ENCODE results near the gene KPTN. TPM values are rescaled to one million over a fixed set of nuclear protein-coding genes. Genes with fewer than 3 reads are reported as not detected.
A peak's percentile ranks its signal among the peaks of the same experiment; 100 is the strongest.

KPTN gene
- total RNA-seq, 8 experiments from 2014 or later, result 5.5 to 24.9 (median 9.6) TPM

DNA sequence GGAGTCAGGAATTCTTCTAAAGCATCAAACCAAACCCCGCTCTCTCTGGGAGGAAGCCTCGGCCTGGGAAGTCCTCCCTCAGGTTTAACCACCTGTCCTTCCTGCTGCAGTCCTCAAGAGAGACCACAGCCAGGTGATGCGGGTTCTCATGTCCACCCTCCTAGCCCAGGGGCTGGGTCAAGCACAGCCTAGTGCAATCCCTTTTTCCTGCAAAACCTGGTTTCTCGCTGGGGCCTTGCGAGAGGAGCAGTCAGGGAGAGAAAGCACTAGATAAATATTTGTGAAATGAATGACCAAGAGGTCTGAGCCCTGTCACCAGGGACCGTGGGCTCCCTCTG is 14.7 kb downstream of the KPTN start:
- H3K27ac ChIP-seq, result no peak overlapping the region
- in situ Hi-C loops (cut with MboI; ENCODE audit: low pct_unique_long_range_greater_than_20kb in 2 of 9, low sequenced_read_pairs in 9 of 9, unreplicated experiment in 9 of 9), result no loop called here
- peaks cover 31 to 40% of the 10 kb centered on the region in 2 donors for H3K4me1 ChIP-seq (replicated peaks in 1 of 2)
- WGBS, 10 experiments, result 0 to 4% methylated on average over 1 to 5 of the region's 6 CpGs; no CpG with 5 or more reads in 8 of the 10 experiments
- peak overlapping the region in 2 of 5 donors; percentile 40 to 45 for H3K4me3 ChIP-seq
- peak in 1 of 8 experiments; percentile 7 for ATAC-seq (replicated peaks in 6 of 8)

GRCh38 chr19:47467914-47468313 is 16.1 kb downstream of the KPTN start:
- 43 to 83% (median 59%) methylated on average over 1 to 3 of the region's 9 CpGs; no CpG with 5 or more reads in 5 of the 10 experiments for WGBS, 10 experiments
- peaks cover 34 to 40% of the 10 kb centered on the region in 2 donors for H3K4me1 ChIP-seq (replicated peaks in 1 of 2)
- no peak for ATAC-seq (replicated peaks in 6 of 8)
- no peak overlapping the region for H3K4me3 ChIP-seq
- in situ Hi-C loops (cut with MboI; ENCODE audit: low pct_unique_long_range_greater_than_20kb in 2 of 9, low sequenced_read_pairs in 9 of 9, unreplicated experiment in 9 of 9), result no loop called here
- H3K27ac ChIP-seq, result no peak overlapping the region

- Histone ChIP-seq H3K27ac (no peak overlapping the region), H3K4me3 (no peak overlapping the region), H3K4me1 (replicated peaks in 1 of 2) (peaks cover 29 to 30% of the 10 kb centered on the region in 2 donors)
- in situ Hi-C loops (cut with MboI; ENCODE audit: low pct_unique_long_range_greater_than_20kb in 2 of 9, low sequenced_read_pairs in 9 of 9, unreplicated experiment in 9 of 9), result no loop called here
- no peak for ATAC-seq (replicated peaks in 6 of 8)
- WGBS, 10 experiments, result 100% methylated on average over 1 to 3 of the region's 27 CpGs; no CpG with 5 or more reads in 7 of the 10 experiments
These were observed 18.1 kb downstream of the KPTN start for GRCh38 chr19:47465957-47466356.

- Histone ChIP-seq H3K4me3 (no peak overlapping the region), H3K27ac (no peak overlapping the region), H3K4me1 (replicated peaks in 1 of 2) (peaks cover 21 to 24% of the 10 kb centered on the region in 2 donors)
- ATAC-seq (replicated peaks in 6 of 8), result peak; percentile 75 to 86 (median 80)
- WGBS, 10 experiments, result 0 to 52% (median 29%) methylated on average over 3 to 10 of the region's 10 CpGs
- in situ Hi-C loops (cut with MboI; ENCODE audit: low pct_unique_long_range_greater_than_20kb in 2 of 9, low sequenced_read_pairs in 9 of 9, unreplicated experiment in 9 of 9), result no loop called here
These were observed 19.2 kb downstream of the KPTN start for GRCh38 chr19:47464675-47465419.

GRCh38 chr19:47461876-47462275 is 22.1 kb downstream of the KPTN start:
- ATAC-seq (replicated peaks in 6 of 8), result no peak
- Histone ChIP-seq H3K27ac (no peak overlapping the region), H3K4me3 (no peak overlapping the region), H3K4me1 (replicated peaks in 1 of 2) (peaks cover 10 to 18% of the 10 kb centered on the region in 2 donors)
- 75 to 100% (median 89%) methylated on average over 1 to 4 of the region's 5 CpGs; no CpG with 5 or more reads in 1 of the 10 experiments for WGBS, 10 experiments
- in situ Hi-C loops (cut with MboI; ENCODE audit: low pct_unique_long_range_greater_than_20kb in 2 of 9, low sequenced_read_pairs in 9 of 9, unreplicated experiment in 9 of 9), result no loop called here

- 18 to 100% (median 72%) methylated on average over 2 to 11 of the region's 14 CpGs; no CpG with 5 or more reads in 2 of the 10 experiments for WGBS, 10 experiments
- Histone ChIP-seq H3K4me3 (no peak overlapping the region), H3K27ac (no peak overlapping the region), H3K4me1 (replicated peaks in 1 of 2) (peaks cover 1 to 4% of the 10 kb centered on the region in 2 donors)
- ATAC-seq (replicated peaks in 6 of 8), result no peak
- in situ Hi-C loops (cut with MboI; ENCODE audit: low pct_unique_long_range_greater_than_20kb in 2 of 9, low sequenced_read_pairs in 9 of 9, unreplicated experiment in 9 of 9), result no loop called here
These were observed 24.5 kb downstream of the KPTN start for GRCh38 chr19:47459477-47459876.

- no peak for ATAC-seq (replicated peaks in 6 of 8)
- 10 to 81% (median 43%) methylated on average over 1 to 5 of the region's 5 CpGs; no CpG with 5 or more reads in 3 of the 10 experiments for WGBS, 10 experiments
- no peak overlapping the region for H3K27ac ChIP-seq
- in situ Hi-C loops (cut with MboI; ENCODE audit: low pct_unique_long_range_greater_than_20kb in 2 of 9, low sequenced_read_pairs in 9 of 9, unreplicated experiment in 9 of 9), result no loop called here
- H3K4me1 ChIP-seq (replicated peaks in 1 of 2), result no peaks in the 10 kb centered on the region
- H3K4me3 ChIP-seq, result no peak overlapping the region
These were observed 25.3 kb downstream of the KPTN start for GRCh38 chr19:47458672-47459071.

DNA sequence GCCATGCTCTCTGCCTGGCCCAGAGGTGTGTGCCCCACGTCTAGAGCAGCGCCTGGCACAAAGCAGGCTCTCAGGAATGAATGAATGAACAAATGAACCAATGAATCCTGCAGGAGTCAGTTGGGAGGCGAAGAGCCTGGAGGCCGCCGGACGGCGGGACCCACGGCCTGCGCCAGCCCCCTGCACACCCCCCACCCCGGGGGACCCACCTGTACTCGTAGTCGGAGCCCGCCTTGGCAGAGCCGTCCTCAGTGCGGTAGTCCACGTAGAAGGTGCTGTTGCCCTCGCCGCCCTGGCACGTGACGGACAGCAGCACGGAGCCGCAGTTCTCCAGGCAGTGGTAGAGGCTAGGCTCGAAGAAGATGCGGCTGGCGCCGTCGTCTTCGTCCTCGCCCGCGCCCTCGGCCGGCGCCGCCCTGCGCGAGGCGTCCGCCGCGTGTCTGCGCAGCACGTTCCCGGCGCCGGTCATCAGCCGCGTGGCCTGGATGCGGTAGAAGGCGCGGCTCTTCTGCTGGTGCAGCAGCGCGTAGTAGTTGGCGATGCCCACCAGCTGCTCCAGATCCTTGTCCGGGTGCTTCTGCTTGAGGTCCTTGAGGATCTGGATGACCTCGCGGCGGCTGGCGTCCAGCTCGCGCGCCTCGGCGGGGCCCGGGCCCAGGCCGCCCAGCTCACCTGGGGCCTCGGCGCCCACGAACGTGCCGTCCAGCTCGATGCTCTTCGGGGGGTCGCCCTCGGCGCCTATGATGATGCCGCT is 27.1 kb downstream of the KPTN start:
- peak overlapping the region in 1 of 5 donors; percentile 5 for H3K4me3 ChIP-seq
- no peaks in the 10 kb centered on the region for H3K4me1 ChIP-seq (replicated peaks in 1 of 2)
- in situ Hi-C loops (cut with MboI; ENCODE audit: low pct_unique_long_range_greater_than_20kb in 2 of 9, low sequenced_read_pairs in 9 of 9, unreplicated experiment in 9 of 9), result no loop called here
- H3K27ac ChIP-seq, result no peak overlapping the region
- ATAC-seq (replicated peaks in 6 of 8), result peak in 3 of 8 experiments; percentile 60 to 67 (median 66)
- 5 to 52% (median 25%) methylated on average over 4 to 22 of the region's 77 CpGs; no CpG with 5 or more reads in 6 of the 10 experiments for WGBS, 10 experiments

DNA sequence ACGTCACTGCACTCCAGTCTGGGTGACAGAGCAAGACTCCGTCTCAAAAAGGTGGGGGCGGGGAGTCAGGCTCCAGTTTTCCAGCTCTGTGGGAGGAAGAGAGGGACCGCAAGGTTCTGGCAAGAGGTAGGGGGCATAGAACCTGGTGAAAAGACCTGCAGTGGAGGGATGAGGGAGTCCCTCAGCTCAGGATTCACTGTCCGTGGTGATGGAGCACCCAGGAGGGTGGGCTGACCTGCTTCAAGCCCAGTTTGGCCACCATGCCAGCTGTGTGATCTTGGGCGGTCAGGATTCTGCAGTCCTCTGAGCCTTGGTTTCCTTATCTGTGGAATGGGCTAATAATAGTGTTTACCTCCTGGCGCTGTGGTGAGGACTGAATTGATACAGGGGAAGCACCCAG is 33.5 kb downstream of the KPTN start:
- no peak for ATAC-seq (replicated peaks in 6 of 8)
- in situ Hi-C loops (cut with MboI; ENCODE audit: low pct_unique_long_range_greater_than_20kb in 2 of 9, low sequenced_read_pairs in 9 of 9, unreplicated experiment in 9 of 9), result no loop called here
- WGBS, 10 experiments, result 20 to 100% (median 100%) methylated on average over 1 to 2 of the region's 7 CpGs; no CpG with 5 or more reads in 3 of the 10 experiments
- H3K4me3 ChIP-seq, result no peak overlapping the region
- peaks cover 6 to 7% of the 10 kb centered on the region in 2 donors for H3K4me1 ChIP-seq (replicated peaks in 1 of 2)
- no peak overlapping the region for H3K27ac ChIP-seq

- WGBS, 10 experiments, result 20 to 100% (median 35%) methylated on average over 1 to 8 of the region's 9 CpGs; no CpG with 5 or more reads in 3 of the 10 experiments
- ATAC-seq (replicated peaks in 6 of 8), result no peak
- in situ Hi-C loops (cut with MboI; ENCODE audit: low pct_unique_long_range_greater_than_20kb in 2 of 9, low sequenced_read_pairs in 9 of 9, unreplicated experiment in 9 of 9), result loop anchor here in 5 of 9 experiments (25.0 kb wide), 3 partner anchors 239 to 289 kb away; partner anchors contain the start of genes EHD2 (in 2 of the 5) and NOP53 (in 1 of the 5)
- H3K4me1 ChIP-seq (replicated peaks in 1 of 2), result peaks cover 6 to 7% of the 10 kb centered on the region in 2 donors
- H3K4me3 ChIP-seq, result peak overlapping the region in 1 of 5 donors; percentile 40
- no peak overlapping the region for H3K27ac ChIP-seq
These were observed 35.7 kb downstream of the KPTN start for GRCh38 chr19:47448360-47448727.

DNA sequence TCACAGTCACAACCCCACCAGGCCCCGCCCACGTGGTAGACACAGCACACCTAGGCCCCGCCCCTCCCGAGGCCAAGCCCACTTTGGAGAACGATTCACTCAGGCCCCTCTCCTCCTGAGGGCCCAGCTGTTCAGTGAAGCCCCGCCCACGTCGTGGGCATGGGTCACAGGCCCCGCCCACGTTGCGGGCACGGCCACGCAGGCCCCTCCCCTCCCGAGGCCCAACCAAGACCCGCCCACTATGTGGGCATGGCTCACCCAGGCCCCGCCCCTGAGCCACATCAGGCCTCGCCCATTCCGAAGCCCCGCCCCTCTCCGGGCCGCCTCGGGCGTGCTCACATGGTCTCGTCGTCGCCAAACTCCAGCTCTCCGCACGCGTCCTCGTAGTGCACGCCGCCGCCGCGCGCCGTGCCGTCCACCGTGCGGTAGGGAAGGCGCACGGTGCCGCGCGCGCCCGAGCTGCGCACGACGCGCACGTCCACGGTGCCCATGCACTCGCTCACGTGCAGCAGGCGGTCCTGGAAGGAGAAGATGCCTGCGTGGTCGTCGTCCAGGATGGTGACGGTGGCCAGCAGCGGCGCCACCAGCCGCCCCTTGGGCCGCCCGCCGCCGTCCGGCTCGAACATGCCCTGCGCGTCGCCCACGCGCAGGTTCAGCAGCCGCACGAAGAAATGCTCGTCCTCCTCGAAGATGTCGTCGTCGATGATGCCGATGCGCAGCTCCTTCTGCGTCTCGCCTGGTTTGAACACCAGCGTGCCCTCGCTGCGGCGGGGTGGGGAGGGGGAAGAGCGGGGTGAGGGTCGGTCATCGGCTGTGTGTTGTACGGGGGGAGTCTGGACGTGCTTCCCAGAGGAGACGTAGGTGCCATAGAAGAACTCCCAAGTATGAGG is 36.3 kb downstream of the KPTN start:
- H3K4me1 ChIP-seq (replicated peaks in 1 of 2), result peaks cover 6 to 7% of the 10 kb centered on the region in 2 donors
- peak overlapping the region; percentile 9 to 55 for H3K27ac ChIP-seq
- ATAC-seq (replicated peaks in 6 of 8), result peak; percentile 55 to 84 (median 81)
- in situ Hi-C loops (cut with MboI; ENCODE audit: low pct_unique_long_range_greater_than_20kb in 2 of 9, low sequenced_read_pairs in 9 of 9, unreplicated experiment in 9 of 9), result loop anchor here in 5 of 9 experiments (25.0 kb wide), 3 partner anchors 240 to 290 kb away; partner anchors contain the start of genes EHD2 (in 2 of the 5) and NOP53 (in 1 of the 5)
- H3K4me3 ChIP-seq, result peak overlapping the region; percentile 18 to 40 (median 32)
- 0 to 80% (median 8%) methylated on average over 1 to 16 of the region's 95 CpGs; no CpG with 5 or more reads in 6 of the 10 experiments for WGBS, 10 experiments

Data from motor neuron (in vitro differentiated cells).